Panc1 (cell line): Measurements from ENCODE around the gene PIK3R5. TPM values are rescaled to one million over a fixed set of nuclear protein-coding genes. Genes with fewer than 3 reads are reported as not detected.

ENCODE experiments used
- total RNA-seq: library from RNA; stranded (reverse); gene quantifications from one replicate; pipeline ENCODE4 v1.2.1, GENCODE V29; 2021; ENCODE audit not compliant: unreplicated experiment

The PIK3R5 gene
- total RNA-seq, 1 experiment from 2014 or later = 0.15 TPM

Other genes with a start within 250 kb of the PIK3R5 start
- not detected for gene CCDC42, start 220.9 kb downstream of the PIK3R5 start, total RNA-seq
- gene SPDYE4, start 207.2 kb downstream of the PIK3R5 start, total RNA-seq = not detected
- not detected for gene MFSD6L, start 166.3 kb downstream of the PIK3R5 start, total RNA-seq
- gene PIK3R6, start 98.0 kb downstream of the PIK3R5 start, total RNA-seq = not detected
- 14.5 TPM for gene NTN1, start 55.8 kb upstream of the PIK3R5 start, total RNA-seq